WTC11 (cell line): ENCODE results near the gene MRGPRF. TPM values are rescaled to one million over a fixed set of nuclear protein-coding genes. Genes with fewer than 3 reads are reported as not detected.

Source experiments
- ATAC-seq: fragments of 200-7000 bp; cut with Tn5 transposase; 2 replicates; pipeline ENCODE4 v1.10.0; 2021; ENCODE audit warnings: mild to moderate bottlenecking, moderate library complexity
- CTCF ChIA-PET: fragments of 300-600 bp; sonication (Branson Sonifier 250); formaldehyde crosslinking; loops from one replicate; lab custom pipeline; 2021; ENCODE audit warnings: antibody characterized with exemption; lab: Charles Lee
- POLR2A ChIA-PET: fragments of 350-600 bp; sonication (Branson Sonifier 250); formaldehyde crosslinking; loops from one replicate; lab custom pipeline; 2021; ENCODE audit warnings: antibody characterized with exemption; lab: Charles Lee
- DNase-seq: peaks from one replicate; pipeline ENCODE4 v3.0.0; 2021; ENCODE audit warnings: low spot score
- H3K27ac Mint-ChIP-seq: 2 replicates; pipeline ENCODE4 v1.8.0; 2021; ENCODE audit warnings: mixed read lengths
- H3K27me3 Mint-ChIP-seq: 2 replicates; pipeline ENCODE4 v1.8.0; 2021; ENCODE audit warnings: low read depth, mild to moderate bottlenecking, moderate library complexity, mixed read lengths
- H3K36me3 Mint-ChIP-seq: 2 replicates; pipeline ENCODE4 v1.8.0; 2021; ENCODE audit warnings: mixed read lengths
- H3K4me1 Mint-ChIP-seq: 2 replicates; pipeline ENCODE4 v1.8.0; 2022; ENCODE audit warnings: mixed read lengths
- H3K4me3 Mint-ChIP-seq: 2 replicates; pipeline ENCODE4 v1.8.0; 2021; ENCODE audit warnings: mild to moderate bottlenecking, moderate library complexity, mixed read lengths
- H3K9me3 Mint-ChIP-seq: 2 replicates; pipeline ENCODE4 v1.8.0; 2021; ENCODE audit warnings: mixed read lengths
- ATF1 ChIP-seq: sonication (generic); formaldehyde crosslinking; IDR thresholded peaks from 2 replicates; pipeline ENCODE4 v1.8.1; 2023; ENCODE audit warnings: mild to moderate bottlenecking, moderate library complexity, missing genetic modification reagents
- ATF2 ChIP-seq: sonication (generic); formaldehyde crosslinking; IDR thresholded peaks from 2 replicates; pipeline ENCODE4 v1.8.1; 2022; ENCODE audit warnings: low read depth, missing genetic modification reagents, borderline replicate concordance
- CDX4 ChIP-seq: fragments of 250-450 bp; sonication (Bioruptor Pico); IDR thresholded peaks from 2 replicates; pipeline ENCODE4 v1.9.0; 2021; ENCODE audit warnings: moderate library complexity, mild to moderate bottlenecking, inconsistent platforms, borderline replicate concordance
- E2F4 ChIP-seq: sonication (generic); formaldehyde crosslinking; IDR thresholded peaks from 2 replicates; pipeline ENCODE4 v1.8.1; 2022; ENCODE audit warnings: low read depth, mild to moderate bottlenecking, moderate library complexity, missing genetic modification reagents, borderline replicate concordance
- ELF4 ChIP-seq: sonication (generic); formaldehyde crosslinking; IDR thresholded peaks from 2 replicates; pipeline ENCODE4 v1.8.1; 2022; ENCODE audit warnings: low read depth, mild to moderate bottlenecking, moderate library complexity, missing genetic modification reagents
- ERG ChIP-seq: fragments of 250-450 bp; sonication (Bioruptor Pico); IDR thresholded peaks from 2 replicates; pipeline ENCODE4 v1.8.0; 2021; ENCODE audit warnings: mild to moderate bottlenecking
- GRHL2 ChIP-seq: fragments of 250-450 bp; sonication (Bioruptor Pico); IDR thresholded peaks from 2 replicates; pipeline ENCODE4 v1.8.0; 2022; ENCODE audit warnings: mild to moderate bottlenecking, moderate library complexity; ENCODE audit not compliant: insufficient replicate concordance, severe bottlenecking
- IRF1 ChIP-seq: sonication (generic); formaldehyde crosslinking; IDR thresholded peaks from 2 replicates; pipeline ENCODE4 v1.8.0; 2023; ENCODE audit warnings: missing genetic modification reagents
- KAT7 ChIP-seq: sonication (generic); formaldehyde crosslinking; IDR thresholded peaks from 2 replicates; pipeline ENCODE4 v1.8.1; 2023; ENCODE audit warnings: missing genetic modification reagents, mild to moderate bottlenecking, borderline replicate concordance
- MAX ChIP-seq: sonication (generic); formaldehyde crosslinking; IDR thresholded peaks from 2 replicates; pipeline ENCODE4 v1.8.0; 2022; ENCODE audit warnings: mild to moderate bottlenecking, missing genetic modification reagents
- MYBL2 ChIP-seq: sonication (generic); formaldehyde crosslinking; IDR thresholded peaks from 2 replicates; pipeline ENCODE4 v1.8.1; 2023; ENCODE audit warnings: mild to moderate bottlenecking, moderate library complexity, missing genetic modification reagents
- NFYB ChIP-seq: sonication (generic); formaldehyde crosslinking; conservative IDR thresholded peaks from 2 replicates; pipeline ENCODE4 v1.8.0; 2022; ENCODE audit warnings: low read depth, missing genetic modification reagents
- PREB ChIP-seq: sonication (generic); formaldehyde crosslinking; IDR thresholded peaks from 2 replicates; pipeline ENCODE4 v1.8.1; 2022; ENCODE audit warnings: mild to moderate bottlenecking, missing genetic modification reagents, moderate library complexity, borderline replicate concordance
- SOX15 ChIP-seq: fragments of 250-450 bp; sonication (Bioruptor Pico); IDR thresholded peaks from 2 replicates; pipeline ENCODE4 v1.9.0; 2021; ENCODE audit warnings: mild to moderate bottlenecking
- SP1 ChIP-seq: sonication (generic); formaldehyde crosslinking; conservative IDR thresholded peaks from 2 replicates; pipeline ENCODE4 v1.8.1; 2022; ENCODE audit warnings: missing genetic modification reagents
- TEAD1 ChIP-seq: sonication (generic); formaldehyde crosslinking; IDR thresholded peaks from 2 replicates; pipeline ENCODE4 v1.8.0; 2022; ENCODE audit warnings: mild to moderate bottlenecking, missing genetic modification reagents
- ZMAT4 ChIP-seq: fragments of 250-450 bp; sonication (Bioruptor Pico); IDR thresholded peaks from 2 replicates; pipeline ENCODE4 v1.9.0; 2021; ENCODE audit warnings: mild to moderate bottlenecking
- ZNF121 ChIP-seq: sonication (generic); formaldehyde crosslinking; IDR thresholded peaks from 2 replicates; pipeline ENCODE4 v1.8.0; 2023; ENCODE audit warnings: missing genetic modification reagents
- ZNF317 ChIP-seq: sonication (generic); formaldehyde crosslinking; IDR thresholded peaks from 2 replicates; pipeline ENCODE4 v1.8.1; 2023; ENCODE audit warnings: low read depth, mild to moderate bottlenecking, moderate library complexity, missing genetic modification reagents, borderline replicate concordance
- ZNF425 ChIP-seq: fragments of 250-450 bp; sonication (Bioruptor Pico); conservative IDR thresholded peaks from 2 replicates; pipeline ENCODE4 v1.9.0; 2021; ENCODE audit warnings: mild to moderate bottlenecking
- ZNF512 ChIP-seq: sonication (generic); formaldehyde crosslinking; IDR thresholded peaks from 2 replicates; pipeline ENCODE4 v1.8.1; 2022; ENCODE audit warnings: missing genetic modification reagents, borderline replicate concordance
- total RNA-seq: library from RNA; stranded (reverse); gene quantifications from 3 replicates; pipeline ENCODE4 v1.2.3, GENCODE V29; 2021

Gene MRGPRF
- total RNA-seq, 1 experiment from 2014 or later, result 3.8 TPM

GRCh38 chr11:68970921-68971636, 42.0 kb downstream of the MRGPRF start (continued):
- no peak for TF ChIP-seq ATF2
- TF ChIP-seq MAX (CRISPR knock-in tag), result no peak

- no peak for ATAC-seq
- TF ChIP-seq MAX (CRISPR knock-in tag) (no peak), ELF4 (CRISPR knock-in tag) (no peak), ATF1 (CRISPR knock-in tag) (no peak), IRF1 (CRISPR knock-in tag) (no peak), ZNF512 (CRISPR knock-in tag) (no peak), GRHL2 (CRISPR knock-in tag) (no peak), CDX4 (CRISPR knock-in tag) (no peak), ZMAT4 (CRISPR knock-in tag) (no peak), ZNF317 (CRISPR knock-in tag) (no peak), MYBL2 (CRISPR knock-in tag) (no peak), NFYB (CRISPR knock-in tag) (no peak), ZNF121 (CRISPR knock-in tag) (no peak), TEAD1 (CRISPR knock-in tag) (no peak), ERG (no peak), ZNF425 (CRISPR knock-in tag) (no peak), SP1 (CRISPR knock-in tag) (no peak), SOX15 (CRISPR knock-in tag) (no peak), PREB (CRISPR knock-in tag) (no peak), E2F4 (CRISPR knock-in tag) (no peak), KAT7 (CRISPR knock-in tag) (no peak)
- TF ChIP-seq, all 79 proteins: peak for 0
- ChIA-PET CTCF (interaction anchor here (0.7 to 5.0 kb wide), 4 partner anchors 13 to 146 kb away, joined by 3 to 40 read pairs (median 4); no protein-coding TSS in a partner anchor), POLR2A (interaction anchor here (0.7 kb wide), 1 partner anchor 91 kb away, joined by 10 read pairs; no protein-coding TSS in a partner anchor)
- no peak overlapping the region for H3K4me3 Mint-ChIP-seq
- peak; percentile 4 for DNase-seq
- no peaks in the 10 kb centered on the region for H3K27me3 Mint-ChIP-seq
- 0 out of 2 replicates have a peak, but pooled peaks cover 3% of the 10 kb centered on the region for H3K36me3 Mint-ChIP-seq
- H3K27ac Mint-ChIP-seq, result no peak overlapping the region
- peaks cover 6% of the 10 kb centered on the region for H3K4me1 Mint-ChIP-seq
- H3K9me3 Mint-ChIP-seq, result peaks cover 20% of the 10 kb centered on the region
These were observed 43.7 kb downstream of the MRGPRF start for GRCh38 chr11:68969386-68969785.
